ENCODE results near the gene DEGS2. TPM values are rescaled to one million over a fixed set of nuclear protein-coding genes. Genes with fewer than 3 reads are reported as not detected.
A peak's percentile ranks its signal among the peaks of the same experiment; 100 is the strongest.

DEGS2 gene
- total RNA-seq, 1 donor from 2014 or later: 0.45 TPM

Small RNAs within 50 kb of the gene (microRNA-seq; reads per million reads assigned to microRNA genes)
- 105 reads per million, percentile 47 among the genes with 10 or more reads in this experiment for gene MIR151B (ENCODE audit: borderline number of aligned reads)
- 2,484 reads per million, percentile 84 among the genes with 10 or more reads in this experiment for gene MIR342 (ENCODE audit: borderline number of aligned reads)

Other genes starting within 250 kb of the DEGS2 start
- 60.5 TPM for gene EVL, start 94.2 kb downstream of the DEGS2 start, total RNA-seq
- gene YY1, start 79.5 kb upstream of the DEGS2 start, total RNA-seq: 61.3 TPM
- 20.0 TPM for gene SLC25A29, start 146.8 kb upstream of the DEGS2 start, total RNA-seq
- not detected for gene SLC25A47, start 163.7 kb upstream of the DEGS2 start, total RNA-seq
- 8.7 TPM for gene WDR25, start 216.8 kb upstream of the DEGS2 start, total RNA-seq

All from mesenteric fat pad (tissue), 1 donor.